GM13976 (cell line): ENCODE data around the gene ASH1L.
"Not testable (repeated sequence)": the region's sequence is repeated elsewhere in the genome, so short reads cannot be mapped to it uniquely, and the experiment has no call there.

Experiments used
- DNase-seq: peaks from one replicate; pipeline ENCODE4 v3.0.0; 2012; ENCODE audit warnings: low spot score
- CTCF ChIP-seq: IDR thresholded peaks from 2 replicates; pipeline ENCODE4 v1.5.1; 2012; ENCODE audit warnings: borderline replicate concordance, mild to moderate bottlenecking; ENCODE audit not compliant: insufficient read depth; ENCODE audit errors: extremely low read depth, missing control alignments, control extremely low read depth
- in situ Hi-C: fragments of 300-500 bp; cut with MboI; formaldehyde crosslinking; loops from one replicate; pipeline ENCODE4 v1.12.0; 2022; ENCODE audit warnings: low sequenced_read_pairs, mixed read lengths, inconsistent platforms; ENCODE audit not compliant: unreplicated experiment

ASH1L gene

GRCh38 chr1:155437405-155437804 lies 125.2 kb downstream of the ASH1L start:
- in situ Hi-C loops = no loop called here
- TF ChIP-seq CTCF = no peak
- no peak for DNase-seq

GRCh38 chr1:155433831-155434389 lies 128.7 kb downstream of the ASH1L start:
- in situ Hi-C loops, DNase-seq: not testable (repeated sequence)

- DNase-seq, in situ Hi-C loops: not testable (repeated sequence)
These were observed 129.3 kb downstream of the ASH1L start for GRCh38 chr1:155433128-155433830.

GRCh38 chr1:155424091-155424490 lies 138.5 kb downstream of the ASH1L start:
- TF ChIP-seq CTCF = no peak
- no peak for DNase-seq
- in situ Hi-C loops = no loop called here

GRCh38 chr1:155420788-155421187 lies 141.8 kb downstream of the ASH1L start:
- TF ChIP-seq CTCF = no peak
- no peak for DNase-seq
- in situ Hi-C loops = no loop called here

GRCh38 chr1:155411840-155412239 lies 150.8 kb downstream of the ASH1L start:
- DNase-seq, in situ Hi-C loops: not testable (repeated sequence)

GRCh38 chr1:155410931-155411330 lies 151.7 kb downstream of the ASH1L start:
- DNase-seq = no peak
- no peak for TF ChIP-seq CTCF
- in situ Hi-C loops = no loop called here

- in situ Hi-C loops = no loop called here
- no peak for DNase-seq
- no peak for TF ChIP-seq CTCF
These were observed 165.6 kb downstream of the ASH1L start for GRCh38 chr1:155396874-155397476.
